Nephron (organoid): ENCODE measurements around the gene PSMD9.

Experiments used
- H3K27ac Mint-ChIP-seq, 3 experiments: 2 replicates each; pipeline ENCODE4 v1.8.0; 2020; ENCODE audit warnings: mixed read lengths in 3 of 3, mild to moderate bottlenecking in 2 of 3, moderate library complexity in 1 of 3
- H3K27me3 Mint-ChIP-seq: 2 replicates; pipeline ENCODE4 v1.8.0; 2021; ENCODE audit warnings: low read depth, mild to moderate bottlenecking, moderate library complexity, mixed read lengths
- H3K36me3 Mint-ChIP-seq: 2 replicates; pipeline ENCODE4 v1.8.0; 2020; ENCODE audit warnings: low read depth, mixed read lengths
- H3K4me1 Mint-ChIP-seq: 2 replicates; pipeline ENCODE4 v1.8.0; 2020; ENCODE audit warnings: mixed read lengths
- H3K4me3 Mint-ChIP-seq, 3 experiments: 2 replicates each; pipeline ENCODE4 v1.8.0; 2020; ENCODE audit warnings: mild to moderate bottlenecking in 3 of 3, mixed read lengths in 3 of 3, moderate library complexity in 2 of 3
- H3K9me3 Mint-ChIP-seq: 2 replicates; pipeline ENCODE4 v1.8.0; 2020; ENCODE audit warnings: mixed read lengths
- CTCF ChIP-seq, 3 experiments: fragments of 200-600 bp; sonication (generic); IDR thresholded peaks; one replicate each; pipeline ENCODE4 v1.5.0; 2021; ENCODE audit warnings: antibody characterized with exemption in 3 of 3; ENCODE audit not compliant: unreplicated experiment in 3 of 3

PSMD9 gene

DNA sequence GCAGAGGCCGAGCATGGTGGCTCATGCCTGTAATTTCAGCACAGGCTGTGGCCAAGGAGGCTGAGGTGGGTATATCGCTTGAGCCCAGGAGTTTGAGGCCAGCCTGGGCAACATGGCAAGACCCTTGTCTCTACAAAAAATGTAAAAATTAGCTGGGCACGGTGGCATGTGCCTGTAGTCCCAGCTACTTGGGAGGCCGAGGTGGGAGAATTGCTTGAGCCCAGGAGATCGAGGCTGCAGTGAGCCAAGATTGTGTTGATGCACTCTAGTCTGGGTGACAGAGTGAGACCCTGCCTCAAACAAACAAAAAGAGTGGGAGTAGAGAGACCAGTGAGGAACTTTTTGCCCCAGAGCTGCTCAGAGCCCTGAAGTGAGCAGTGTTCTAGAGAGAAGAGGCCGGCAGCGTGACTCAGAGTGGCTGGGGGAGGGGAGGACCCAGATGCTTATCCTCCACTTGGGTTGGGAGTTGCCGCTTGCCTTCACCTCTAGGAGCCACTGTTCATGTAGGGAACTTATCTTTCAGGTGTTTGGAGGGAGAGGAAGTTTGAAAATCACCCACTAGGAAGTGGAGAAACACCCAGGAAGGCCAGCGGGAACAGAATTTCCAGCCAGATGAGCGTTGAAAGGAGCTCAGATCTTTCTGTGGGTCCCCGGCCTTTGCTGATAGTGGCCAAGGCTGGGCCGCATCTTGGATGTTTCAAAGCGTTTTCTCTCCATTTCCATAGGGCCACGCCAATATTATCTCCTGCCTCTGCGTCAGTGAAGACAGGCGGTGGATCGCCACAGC, 45.1 kb downstream of the PSMD9 start:
- Mint-ChIP-seq H3K36me3 (peaks cover 39% of the 10 kb centered on the region), H3K27ac (no peak overlapping the region), H3K4me3 (no peak overlapping the region), H3K4me1 (no peaks in the 10 kb centered on the region), H3K9me3 (peaks cover 4% of the 10 kb centered on the region), H3K27me3 (no peaks in the 10 kb centered on the region)
- no peak for TF ChIP-seq CTCF (IDR thresholded peaks at IDR 0.05; ENCODE audit: unreplicated experiment in 3 of 3)

- no peaks in the 10 kb centered on the region for H3K4me1 Mint-ChIP-seq
- H3K9me3 Mint-ChIP-seq, result peaks cover 4% of the 10 kb centered on the region
- no peak overlapping the region for H3K4me3 Mint-ChIP-seq
Measured at GRCh38 chr12:121934309-121934664, 45.7 kb downstream of the PSMD9 start.

DNA sequence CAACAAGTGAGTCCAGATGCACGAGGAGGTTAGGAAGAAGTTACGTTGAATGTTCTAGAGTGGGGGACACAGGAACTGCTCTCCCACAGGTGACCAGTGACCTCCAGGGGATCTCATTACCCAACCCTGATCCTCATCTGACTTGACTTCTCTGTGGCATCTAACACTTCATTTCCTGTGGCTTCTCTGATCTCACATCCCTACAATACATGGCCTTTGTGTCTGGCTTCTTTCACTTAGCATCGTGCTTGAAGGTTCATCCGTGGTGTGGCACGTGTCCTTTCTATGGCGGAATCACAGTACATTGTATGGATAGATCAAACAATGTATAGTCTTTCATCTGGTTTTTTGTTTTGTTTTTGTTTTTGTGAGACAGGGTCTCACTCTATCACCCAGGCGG, 49.1 kb downstream of the PSMD9 start:
- peaks cover 41% of the 10 kb centered on the region for H3K36me3 Mint-ChIP-seq
- TF ChIP-seq CTCF (IDR thresholded peaks at IDR 0.05; ENCODE audit: unreplicated experiment in 3 of 3), result no peak
- H3K4me1 Mint-ChIP-seq, result no peaks in the 10 kb centered on the region
- peaks cover 4% of the 10 kb centered on the region for H3K9me3 Mint-ChIP-seq
- H3K27me3 Mint-ChIP-seq, result peaks cover 4% of the 10 kb centered on the region
- H3K27ac Mint-ChIP-seq, result no peak overlapping the region
- H3K4me3 Mint-ChIP-seq, result no peak overlapping the region

More at GRCh38 chr12:121934309-121934664, 45.7 kb downstream of the PSMD9 start:
- TF ChIP-seq CTCF (IDR thresholded peaks at IDR 0.05; ENCODE audit: unreplicated experiment in 3 of 3), result no peak
- Mint-ChIP-seq H3K27ac (no peak overlapping the region), H3K36me3 (peaks cover 44% of the 10 kb centered on the region), H3K27me3 (no peaks in the 10 kb centered on the region)

DNA sequence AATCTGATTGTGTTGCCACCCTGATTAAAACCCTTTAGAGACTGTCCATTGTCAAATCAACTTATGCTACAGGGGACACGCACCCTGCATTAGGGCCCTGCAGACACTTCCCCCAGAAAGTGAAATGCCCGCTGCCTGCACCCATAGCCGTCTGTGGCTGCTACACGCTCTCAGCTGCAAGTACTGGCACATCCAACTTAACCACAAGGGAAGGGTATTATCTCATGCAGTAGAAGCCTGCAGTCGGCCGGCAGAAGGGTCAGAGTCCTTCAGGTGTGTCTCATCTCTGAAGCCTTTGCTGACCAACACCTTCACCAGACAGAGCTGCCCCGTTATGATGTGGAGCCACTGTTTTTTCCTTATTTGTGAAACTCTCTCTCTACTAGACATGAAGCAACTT, 50.6 kb downstream of the PSMD9 start:
- H3K27me3 Mint-ChIP-seq, result peaks cover 4% of the 10 kb centered on the region
- H3K4me1 Mint-ChIP-seq, result no peaks in the 10 kb centered on the region
- H3K9me3 Mint-ChIP-seq, result peaks cover 4% of the 10 kb centered on the region
- no peak overlapping the region for H3K4me3 Mint-ChIP-seq
- TF ChIP-seq CTCF (IDR thresholded peaks at IDR 0.05; ENCODE audit: unreplicated experiment in 3 of 3), result no peak
- peaks cover 43% of the 10 kb centered on the region for H3K36me3 Mint-ChIP-seq
- H3K27ac Mint-ChIP-seq, result no peak overlapping the region

DNA sequence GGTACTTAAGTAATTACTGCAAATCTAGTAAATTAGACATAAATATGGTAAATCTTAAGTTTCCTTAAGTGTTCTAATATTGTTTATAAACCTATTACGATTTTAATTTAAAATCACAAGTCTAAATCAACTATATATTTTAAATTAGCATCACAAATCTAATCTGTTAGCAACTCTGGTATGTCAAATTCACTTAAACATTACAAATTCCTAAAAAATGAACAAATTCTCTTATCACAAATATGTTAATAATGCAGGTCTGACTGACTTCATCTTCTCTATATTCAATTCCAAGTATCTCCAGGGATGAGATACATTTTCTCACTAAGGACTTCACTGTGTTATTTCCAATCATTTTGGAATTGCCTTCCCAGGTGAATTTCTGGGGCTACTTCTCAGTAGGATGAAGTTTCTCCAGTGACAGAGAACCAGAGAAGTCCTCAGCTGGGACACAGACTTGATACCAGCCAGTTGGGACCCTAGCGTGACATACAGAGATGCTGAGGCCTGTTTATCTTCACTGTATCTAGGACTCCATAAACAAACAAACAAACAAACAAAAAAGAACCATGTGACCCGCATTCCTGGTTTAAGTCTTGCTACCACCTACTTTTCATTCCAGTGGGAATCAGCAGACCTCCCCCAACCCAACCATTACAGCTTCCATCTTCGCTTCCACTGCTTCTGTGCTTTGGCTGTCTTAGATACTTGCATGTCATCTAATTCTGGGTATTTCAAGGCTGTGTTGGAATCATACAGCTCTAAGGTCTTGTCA, 51.6 kb downstream of the PSMD9 start:
- no peak for TF ChIP-seq CTCF (IDR thresholded peaks at IDR 0.05; ENCODE audit: unreplicated experiment in 3 of 3)
- H3K4me3 Mint-ChIP-seq, result no peak overlapping the region
- no peak overlapping the region for H3K27ac Mint-ChIP-seq
- H3K36me3 Mint-ChIP-seq, result peaks cover 48% of the 10 kb centered on the region
- peaks cover 4% of the 10 kb centered on the region for H3K9me3 Mint-ChIP-seq
- H3K27me3 Mint-ChIP-seq, result peaks cover 4% of the 10 kb centered on the region
- H3K4me1 Mint-ChIP-seq, result no peaks in the 10 kb centered on the region
